DOHH2 (cell line): ENCODE results near the gene RARB.

Source experiments
- H3F3A ChIP-seq: fragments of 200-600 bp; sonication (generic), shearing (Covaris generic); 2 replicates; pipeline ENCODE4 v1.6.0; 2016; ENCODE audit warnings: antibody characterized with exemption, mild to moderate bottlenecking; ENCODE audit not compliant: control insufficient read depth, insufficient read depth
- H3K27ac ChIP-seq: fragments of 200-600 bp; sonication (generic); 2 replicates; pipeline ENCODE4 v1.5.1; 2014; ENCODE audit warnings: low read depth, mild to moderate bottlenecking, low read length, moderate library complexity
- H3K27me3 ChIP-seq: fragments of 200-600 bp; sonication (generic); 2 replicates; pipeline ENCODE4 v1.6.1; 2014; ENCODE audit warnings: mild to moderate bottlenecking, low read length, mixed read lengths; ENCODE audit not compliant: control insufficient read depth
- H3K36me3 ChIP-seq: fragments of 200-600 bp; sonication (generic); 2 replicates; pipeline ENCODE4 v1.6.1; 2014; ENCODE audit warnings: mild to moderate bottlenecking, low read length, moderate library complexity, mixed read lengths; ENCODE audit not compliant: control insufficient read depth
- H3K4me1 ChIP-seq: fragments of 200-600 bp; sonication (generic); 2 replicates; pipeline ENCODE4 v1.6.1; 2014; ENCODE audit warnings: mild to moderate bottlenecking, low read length, mixed read lengths; ENCODE audit not compliant: control insufficient read depth
- H3K4me2 ChIP-seq: fragments of 200-600 bp; sonication (generic); 2 replicates; pipeline ENCODE4 v1.6.0; 2014; ENCODE audit warnings: mild to moderate bottlenecking, low read length, moderate library complexity
- H3K4me3 ChIP-seq: fragments of 200-600 bp; sonication (generic); 2 replicates; pipeline ENCODE4 v1.5.1; 2014; ENCODE audit warnings: mild to moderate bottlenecking, low read length, mixed read lengths
- H3K79me2 ChIP-seq: fragments of 200-600 bp; sonication (generic); 2 replicates; pipeline ENCODE4 v1.6.1; 2014; ENCODE audit warnings: mild to moderate bottlenecking, low read length, mixed read lengths; ENCODE audit not compliant: control insufficient read depth
- H3K9me2 ChIP-seq: fragments of 200-600 bp; sonication (generic); replicated peaks from 2 replicates; pipeline ENCODE4 v1.6.1; 2014; ENCODE audit warnings: mild to moderate bottlenecking, low read length, mixed read lengths; ENCODE audit not compliant: control insufficient read depth
- H3K9me3 ChIP-seq: fragments of 200-600 bp; sonication (generic); 2 replicates; pipeline ENCODE4 v1.6.1; 2014; ENCODE audit warnings: antibody characterized with exemption, low read length, mixed read lengths; ENCODE audit not compliant: control insufficient read depth, insufficient read depth
- H4K20me1 ChIP-seq: fragments of 200-600 bp; sonication (generic); 2 replicates; pipeline ENCODE4 v1.6.0; 2014; ENCODE audit warnings: low read depth, mild to moderate bottlenecking, antibody characterized with exemption, low read length, moderate library complexity; ENCODE audit not compliant: control insufficient read depth, insufficient read depth
- CTCF ChIP-seq: fragments of 200-600 bp; sonication (generic); IDR thresholded peaks from one replicate; pipeline ENCODE4 v1.5.1; 2014; ENCODE audit warnings: antibody characterized with exemption, mild to moderate bottlenecking, low read depth, low read length; ENCODE audit not compliant: poor library complexity, severe bottlenecking
- EZH2phosphoT487 ChIP-seq: fragments of 200-600 bp; sonication (generic); IDR thresholded peaks from 2 replicates; pipeline ENCODE4 v1.6.1; 2017; ENCODE audit warnings: borderline replicate concordance, mild to moderate bottlenecking, antibody characterized with exemption, low read length, moderate library complexity, mixed read lengths

RARB gene

GRCh38 chr3:25418596-25418995 lies 9.5 kb upstream of the RARB start:
- H3K9me2 ChIP-seq: no peaks in the 10 kb centered on the region
- no peaks in the 10 kb centered on the region for H3K4me1 ChIP-seq
- H4K20me1 ChIP-seq: no peaks in the 10 kb centered on the region
- TF ChIP-seq EZH2phosphoT487: no peak
- TF ChIP-seq CTCF: no peak
- no peak overlapping the region for H3K4me2 ChIP-seq
- H3K79me2 ChIP-seq: no peaks in the 10 kb centered on the region
- H3K4me3 ChIP-seq: no peak overlapping the region
- H3K36me3 ChIP-seq: no peaks in the 10 kb centered on the region
- H3K27me3 ChIP-seq: no peaks in the 10 kb centered on the region
- no peaks in the 10 kb centered on the region for H3F3A ChIP-seq
- no peak overlapping the region for H3K27ac ChIP-seq
- no peaks in the 10 kb centered on the region for H3K9me3 ChIP-seq

DNA sequence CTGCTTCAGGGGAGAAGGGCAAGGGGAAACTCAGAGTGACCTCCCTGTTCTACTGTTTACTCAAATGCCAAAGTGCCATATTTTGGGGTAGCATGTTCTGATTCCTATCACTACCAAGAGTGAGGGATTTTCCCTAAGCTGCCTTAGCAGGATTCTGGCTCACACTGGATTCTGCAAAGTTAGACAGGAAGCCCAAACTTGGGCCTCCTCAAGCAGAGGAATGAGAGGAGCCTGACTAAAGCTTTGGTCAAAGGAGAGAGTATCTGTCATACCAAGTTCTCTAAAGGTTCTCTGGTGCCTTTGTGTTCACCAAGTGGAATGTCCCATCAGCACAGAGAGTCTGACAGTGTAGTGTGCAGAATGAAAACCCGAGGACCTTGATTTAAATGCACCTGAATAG lies 8.8 kb upstream of the RARB start:
- Histone ChIP-seq H3K27ac (no peak overlapping the region), H3K27me3 (no peaks in the 10 kb centered on the region), H3K4me2 (no peak overlapping the region), H3K36me3 (no peaks in the 10 kb centered on the region), H3K4me1 (no peaks in the 10 kb centered on the region), H3F3A (no peaks in the 10 kb centered on the region), H3K9me3 (no peaks in the 10 kb centered on the region), H4K20me1 (no peaks in the 10 kb centered on the region), H3K79me2 (no peaks in the 10 kb centered on the region), H3K4me3 (no peak overlapping the region), H3K9me2 (no peaks in the 10 kb centered on the region)
- no peak for TF ChIP-seq EZH2phosphoT487
- TF ChIP-seq CTCF: no peak

- H3K79me2 ChIP-seq: no peaks in the 10 kb centered on the region
- no peaks in the 10 kb centered on the region for H3K9me3 ChIP-seq
- H3K27ac ChIP-seq: no peak overlapping the region
- no peaks in the 10 kb centered on the region for H3F3A ChIP-seq
- TF ChIP-seq CTCF (no peak), EZH2phosphoT487 (no peak)
- H3K4me1 ChIP-seq: no peaks in the 10 kb centered on the region
- H3K36me3 ChIP-seq: no peaks in the 10 kb centered on the region
- H3K9me2 ChIP-seq: no peaks in the 10 kb centered on the region
- H3K27me3 ChIP-seq: no peaks in the 10 kb centered on the region
- H4K20me1 ChIP-seq: no peaks in the 10 kb centered on the region
- H3K4me3 ChIP-seq: no peak overlapping the region
- no peak overlapping the region for H3K4me2 ChIP-seq
These were observed 7.9 kb upstream of the RARB start for GRCh38 chr3:25420147-25420546.

DNA sequence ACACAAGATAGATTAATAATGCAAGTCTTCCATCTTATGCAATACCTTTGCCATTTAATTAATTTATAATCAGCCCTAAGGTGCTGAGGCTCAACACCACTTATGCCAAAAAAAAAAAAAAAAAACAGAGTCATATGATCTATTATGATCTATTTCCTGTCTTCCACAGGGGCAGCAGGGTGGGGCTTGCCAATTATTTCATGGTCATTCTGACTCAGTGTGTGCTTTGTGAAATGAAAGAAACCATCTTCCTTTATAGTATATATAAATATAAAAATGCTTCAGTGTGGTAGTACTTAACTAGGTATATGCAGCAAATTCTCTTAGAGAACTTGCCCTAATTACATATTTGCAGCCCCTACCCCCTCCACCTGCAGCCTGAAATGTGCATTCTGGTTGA lies 7.2 kb upstream of the RARB start:
- H3K4me1 ChIP-seq: no peaks in the 10 kb centered on the region
- no peak overlapping the region for H3K27ac ChIP-seq
- H3K4me3 ChIP-seq: no peak overlapping the region
- H3K27me3 ChIP-seq: no peaks in the 10 kb centered on the region
- no peaks in the 10 kb centered on the region for H4K20me1 ChIP-seq
- H3K9me3 ChIP-seq: no peaks in the 10 kb centered on the region
- no peaks in the 10 kb centered on the region for H3K9me2 ChIP-seq
- H3F3A ChIP-seq: no peaks in the 10 kb centered on the region
- H3K79me2 ChIP-seq: no peaks in the 10 kb centered on the region
- no peak overlapping the region for H3K4me2 ChIP-seq
- TF ChIP-seq EZH2phosphoT487: no peak
- no peak for TF ChIP-seq CTCF
- no peaks in the 10 kb centered on the region for H3K36me3 ChIP-seq
